Measurements from ENCODE around the gene BCAS3.

BCAS3 gene

DNA sequence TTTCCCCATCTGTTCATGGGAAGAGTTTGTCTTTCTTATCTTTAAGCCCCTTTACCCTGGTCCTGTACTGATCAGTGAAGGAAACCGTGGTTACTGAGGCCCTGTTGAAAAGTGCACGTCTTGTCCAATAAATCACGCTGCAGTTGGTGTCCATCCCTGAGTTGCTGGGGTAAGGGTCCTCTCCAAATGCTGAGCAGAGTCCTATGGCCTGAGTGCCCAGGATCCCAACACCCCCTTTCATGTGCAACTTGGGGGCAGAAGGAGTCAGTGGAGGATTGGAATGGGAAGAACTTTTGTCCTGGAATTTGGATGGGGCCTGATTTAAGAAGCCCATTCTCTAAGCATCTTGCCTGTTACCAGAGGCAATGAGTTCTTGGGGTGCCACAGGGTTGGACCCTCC lies 715.0 kb downstream of the BCAS3 start:
- DNase-seq = no peak

DNA sequence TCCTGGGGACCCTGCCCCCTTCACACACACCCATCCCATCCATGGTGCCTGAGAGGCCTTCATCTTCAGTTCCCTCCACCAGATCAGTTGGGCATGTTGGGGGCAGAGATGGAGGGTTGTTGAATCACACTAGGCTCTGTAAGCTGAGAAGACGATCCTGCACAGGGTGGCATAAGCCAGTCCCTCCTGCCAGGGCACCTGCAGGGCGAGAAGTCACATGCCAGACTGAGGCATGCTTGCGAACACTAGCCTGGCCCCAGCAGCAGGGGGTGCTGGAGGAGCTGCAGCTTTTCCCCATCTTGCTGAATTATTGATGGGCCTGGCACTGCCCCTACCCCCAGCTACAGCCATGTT lies 715.9 kb downstream of the BCAS3 start:
- DNase-seq = no peak

DNA sequence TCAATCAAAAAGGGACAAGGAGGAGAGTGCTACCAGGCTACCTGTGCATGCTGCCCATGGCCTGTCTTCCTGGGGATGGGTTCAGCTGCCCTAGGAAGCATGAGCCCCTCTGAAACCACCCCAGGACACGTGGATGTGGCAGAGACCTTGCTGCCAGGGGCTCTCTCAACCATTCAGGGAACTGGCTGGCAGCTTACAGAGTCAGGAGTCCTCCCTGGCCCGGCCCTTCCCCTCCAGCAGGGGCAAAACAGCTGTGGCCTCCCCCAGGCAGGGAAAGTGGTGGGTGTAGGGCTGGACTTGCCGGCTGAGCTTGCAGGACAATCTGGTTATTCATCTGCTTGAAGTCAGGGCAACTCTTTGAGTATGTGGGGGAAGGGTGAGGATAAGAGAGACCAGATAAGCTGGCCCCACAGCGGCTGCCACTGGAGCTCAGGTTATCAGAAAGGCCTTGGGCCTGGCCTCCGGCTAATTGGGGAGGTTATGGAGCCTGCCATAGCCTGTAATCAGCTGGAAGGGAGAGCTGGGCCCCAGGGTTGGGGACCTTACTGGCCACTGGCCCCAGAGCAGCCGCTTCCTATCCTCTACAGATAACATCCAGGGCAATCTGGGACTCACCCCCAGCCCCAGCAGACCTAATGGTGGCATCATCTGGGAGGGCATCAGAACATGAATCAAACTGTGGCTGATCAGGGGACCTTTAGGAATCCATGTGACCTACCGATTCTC lies 716.4 kb downstream of the BCAS3 start:
- DNase-seq = no peak

DNA sequence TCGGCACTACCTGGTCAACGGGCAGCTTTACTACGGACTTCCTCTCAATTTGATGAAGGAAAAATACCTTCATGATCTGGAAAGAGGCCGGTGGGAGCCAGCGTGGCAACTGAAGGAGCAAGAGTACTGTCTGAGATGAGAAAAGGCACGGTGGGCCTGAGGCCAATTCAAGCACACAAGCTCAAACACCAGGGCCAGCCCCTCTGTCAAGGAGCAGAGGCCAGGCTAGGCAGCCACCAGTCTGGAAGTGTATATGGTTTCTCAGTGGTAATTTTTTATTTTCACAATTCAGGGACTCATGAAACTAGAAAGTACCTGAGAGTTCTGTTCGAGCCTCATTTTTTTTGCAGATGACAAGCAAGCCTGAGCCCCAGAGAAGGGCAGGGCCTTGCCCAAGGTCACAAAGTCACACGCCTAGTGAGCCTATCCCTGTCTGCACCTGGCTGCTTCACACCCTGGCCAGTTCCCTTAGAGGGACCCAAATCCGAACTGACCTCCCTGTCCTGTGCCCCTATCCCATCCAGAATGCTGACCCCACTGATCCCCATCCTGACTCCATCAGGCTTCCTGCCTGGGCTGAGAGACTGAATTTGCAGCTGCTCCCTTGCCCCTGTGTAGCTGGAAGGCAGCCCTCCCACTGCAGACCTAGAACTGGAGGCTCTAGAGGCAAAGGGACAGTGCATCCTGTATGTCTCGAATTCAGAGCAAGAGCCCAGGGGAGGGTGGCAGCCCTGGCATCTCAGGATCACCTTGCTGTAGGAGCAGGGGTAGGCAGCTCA lies 717.2 kb downstream of the BCAS3 start:
- DNase-seq = no peak

DNA sequence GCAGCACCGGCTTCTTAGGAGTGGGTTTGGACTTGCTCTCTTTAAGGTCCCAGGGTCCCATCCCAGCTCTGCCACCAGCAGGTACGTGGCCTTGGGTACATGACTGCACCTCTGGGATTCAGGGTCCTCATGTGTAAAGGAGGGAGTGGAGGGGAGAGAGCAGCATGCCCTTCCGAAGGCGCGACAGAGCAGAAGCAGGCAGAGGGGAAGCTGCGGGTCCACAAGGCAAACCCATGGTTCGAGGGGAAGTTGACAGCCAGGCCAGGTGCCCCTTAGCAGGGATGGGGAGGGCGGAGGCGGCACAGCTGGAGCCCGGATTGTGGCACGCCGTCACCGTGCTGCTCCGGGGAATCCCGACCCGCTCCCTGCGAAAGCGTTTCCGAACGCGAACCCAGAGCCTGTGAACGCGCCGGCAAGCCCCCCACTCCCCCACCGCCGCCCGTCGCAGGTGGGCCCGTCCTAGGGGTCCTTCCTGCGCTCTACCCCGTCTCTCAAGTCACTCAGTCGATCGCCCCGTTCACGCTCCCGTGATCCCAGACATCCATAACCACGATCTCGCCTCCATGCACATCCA lies 717.8 kb downstream of the BCAS3 start:
- no peak for DNase-seq

DNA sequence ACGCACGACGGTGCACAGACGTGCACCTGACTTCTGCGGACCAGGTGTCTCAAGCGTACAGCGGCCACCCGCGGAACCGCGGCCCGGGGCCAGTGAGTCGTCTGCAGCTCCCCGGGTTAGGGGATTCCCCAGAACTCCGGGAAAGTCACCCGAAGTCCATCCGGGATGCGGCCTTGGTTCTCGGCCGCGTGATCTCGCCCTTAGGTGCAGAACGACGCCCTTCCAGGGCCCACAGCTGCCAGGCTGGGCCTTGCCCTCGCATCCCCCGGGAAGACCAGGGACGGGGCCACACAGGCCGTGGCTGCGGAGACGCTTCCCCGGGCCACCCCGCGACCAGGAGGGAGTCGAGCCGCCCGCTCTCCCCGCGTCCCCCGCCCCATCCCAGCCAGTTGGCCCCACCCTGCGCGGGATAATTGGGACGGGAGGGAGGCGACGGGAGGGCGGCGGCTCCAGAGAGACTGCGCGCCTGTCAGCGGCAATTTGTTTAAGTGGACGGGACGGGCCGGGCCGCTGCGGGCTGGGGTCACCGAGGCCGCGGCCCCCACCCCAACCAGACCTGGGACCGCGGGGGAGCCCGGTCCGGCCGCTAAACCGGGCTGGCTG lies 718.4 kb downstream of the BCAS3 start:
- no peak for DNase-seq

DNA sequence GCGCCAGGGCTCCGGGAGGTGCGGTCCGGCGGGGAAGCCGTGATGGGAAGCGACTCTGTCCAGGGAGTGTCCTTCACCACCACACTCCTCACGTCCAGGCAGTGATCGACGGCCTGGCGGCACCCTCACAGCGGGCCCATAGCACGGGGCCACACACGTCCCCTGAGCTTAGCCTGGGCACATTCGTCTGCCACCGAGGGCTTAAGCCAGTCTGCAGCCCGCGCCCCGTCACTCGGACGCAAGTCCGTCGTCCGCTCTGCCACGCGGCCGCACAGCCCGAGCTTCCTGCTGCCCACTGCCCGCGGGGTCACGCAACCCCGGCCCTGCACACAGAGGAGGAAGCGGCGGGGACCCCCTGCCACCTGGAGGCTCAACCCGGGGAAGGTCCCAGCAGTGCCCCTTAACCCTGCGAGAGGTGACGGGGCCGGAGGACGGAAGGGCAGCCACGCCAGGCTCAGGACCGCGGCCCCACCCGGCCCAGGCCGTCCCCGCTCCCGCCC lies 719.0 kb downstream of the BCAS3 start:
- no peak for DNase-seq

DNA sequence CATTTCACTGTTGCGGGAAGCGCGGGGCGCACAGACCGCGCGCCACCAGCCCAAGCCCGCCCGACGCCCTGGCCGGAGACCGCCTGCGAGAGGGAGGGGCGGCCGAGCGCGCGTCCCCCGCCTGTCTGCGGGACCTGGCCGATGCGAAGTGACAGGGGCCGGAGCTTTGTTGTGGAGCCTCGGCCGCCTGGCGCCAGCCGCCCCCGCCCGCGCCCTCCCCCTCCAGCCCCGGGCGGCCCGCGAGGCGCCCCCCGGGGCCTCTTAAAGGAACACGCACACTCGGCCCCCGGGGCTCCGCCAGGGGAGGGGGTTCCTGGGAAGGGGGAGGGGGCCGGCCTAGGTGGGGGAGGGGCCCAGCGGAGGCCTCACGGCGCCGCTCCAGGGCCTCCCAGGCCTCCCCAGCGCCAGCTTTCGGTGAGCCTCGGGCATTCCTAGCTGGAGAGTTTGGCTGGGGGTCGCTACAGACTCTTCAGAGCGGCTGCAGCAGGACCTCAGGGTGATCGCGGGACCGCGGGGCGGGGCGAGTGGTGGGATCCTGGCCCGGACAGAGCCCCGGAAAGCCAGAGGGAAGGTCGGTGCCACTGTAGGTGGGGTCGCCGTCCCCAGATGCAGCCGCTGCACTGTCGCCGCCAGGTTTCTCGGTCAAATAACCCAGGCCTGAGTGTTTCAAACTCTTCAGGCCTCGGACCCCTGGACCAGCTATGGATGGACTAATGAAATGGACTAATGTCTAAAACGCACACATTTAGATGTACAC lies 719.6 kb downstream of the BCAS3 start:
- DNase-seq = no peak

DNA sequence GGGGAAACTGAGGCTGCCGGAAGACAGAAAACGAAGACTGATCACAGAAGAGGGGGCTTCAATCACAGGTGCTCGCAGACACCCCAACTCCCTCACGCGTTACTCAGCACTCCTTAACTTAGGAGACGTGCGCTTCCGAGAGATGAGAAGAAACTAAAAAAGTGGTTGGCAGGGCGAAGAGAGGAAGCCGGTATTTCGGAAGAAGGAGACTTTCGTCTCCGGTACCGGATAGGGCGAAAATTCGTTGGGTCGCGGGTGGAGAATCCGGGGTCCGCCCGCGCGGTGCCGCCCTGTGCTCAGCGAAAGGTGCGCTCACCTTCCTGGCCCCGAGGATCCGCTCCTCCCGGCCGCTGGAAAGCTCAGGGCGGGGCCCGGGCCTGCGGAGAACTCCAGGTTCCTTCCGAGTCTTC lies 721.1 kb downstream of the BCAS3 start:
- no peak for DNase-seq

DNA sequence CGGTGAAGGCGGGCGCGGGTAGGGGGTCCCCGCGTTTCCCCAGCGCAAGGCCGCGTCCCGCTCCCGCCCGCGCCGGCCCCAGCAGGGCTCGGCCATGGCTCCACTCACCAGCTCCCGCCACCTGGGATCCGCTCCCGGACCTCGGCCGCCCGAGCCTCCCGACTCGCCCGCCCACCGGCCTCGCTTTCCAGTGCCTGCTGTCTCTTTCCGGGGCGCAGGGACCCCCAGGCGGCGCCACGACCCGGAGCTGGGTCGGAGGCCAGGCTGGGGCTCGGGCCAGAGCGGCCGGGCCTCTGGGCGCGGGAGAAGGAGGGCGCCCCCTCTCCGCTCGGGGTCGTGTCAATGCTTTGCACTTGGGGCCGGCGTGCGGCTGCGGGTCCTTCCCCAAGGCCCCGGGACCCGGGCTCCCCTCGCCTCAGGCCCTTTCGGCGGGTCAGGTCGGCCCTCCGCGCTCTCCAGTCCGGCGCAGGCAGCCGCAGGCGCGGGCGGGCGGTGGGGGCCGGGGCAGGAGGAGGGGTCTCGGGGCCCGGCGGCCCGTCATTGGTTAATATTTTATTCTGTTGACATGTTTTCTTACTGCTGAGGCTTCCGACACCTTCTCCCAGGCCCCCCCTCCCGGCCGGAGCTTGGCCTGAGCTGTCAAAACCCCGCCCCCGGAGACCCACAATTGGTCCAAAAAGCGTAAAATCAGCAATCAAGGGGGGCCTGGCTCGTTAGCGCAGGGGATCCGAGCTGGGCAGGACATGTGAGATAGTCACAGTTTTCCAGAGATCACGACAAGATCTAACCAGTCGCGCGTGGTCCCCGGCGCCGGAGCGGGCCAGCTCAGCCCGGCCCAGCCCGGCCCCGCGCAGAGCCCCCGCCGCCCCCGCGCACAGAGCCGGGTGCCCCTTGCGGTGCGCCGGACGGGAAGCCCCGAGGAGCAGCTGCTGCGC lies 721.7 kb downstream of the BCAS3 start, which contains the start of gene TBX2:
Gene TBX2 (plus strand): TSS at position 713 of the 935 bp plus-strand sequence. CDS start 334 bp downstream, outside the sequence.
- DNase-seq = peak; percentile 83

DNA sequence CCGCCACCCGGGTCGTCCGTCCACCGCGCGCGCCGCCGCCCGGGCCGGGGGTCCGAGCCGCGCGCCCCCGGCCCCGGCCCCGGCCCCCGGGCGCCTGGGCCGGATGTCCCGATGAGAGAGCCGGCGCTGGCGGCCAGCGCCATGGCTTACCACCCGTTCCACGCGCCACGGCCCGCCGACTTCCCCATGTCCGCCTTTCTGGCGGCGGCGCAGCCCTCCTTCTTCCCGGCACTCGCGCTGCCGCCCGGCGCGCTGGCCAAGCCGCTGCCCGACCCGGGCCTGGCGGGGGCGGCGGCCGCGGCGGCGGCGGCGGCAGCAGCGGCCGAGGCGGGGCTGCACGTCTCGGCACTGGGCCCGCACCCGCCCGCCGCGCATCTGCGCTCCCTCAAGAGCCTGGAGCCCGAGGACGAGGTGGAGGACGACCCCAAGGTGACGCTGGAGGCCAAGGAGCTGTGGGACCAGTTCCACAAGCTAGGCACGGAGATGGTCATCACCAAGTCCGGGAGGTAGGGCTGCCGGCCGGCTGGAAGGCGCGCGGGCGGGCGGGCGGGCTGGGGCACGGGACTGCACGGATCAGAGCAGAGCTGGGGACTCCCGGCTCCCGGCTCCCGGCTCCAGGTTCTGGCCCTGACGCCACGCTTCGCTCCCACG lies 722.5 kb downstream of the BCAS3 start:
- no peak for DNase-seq

DNA sequence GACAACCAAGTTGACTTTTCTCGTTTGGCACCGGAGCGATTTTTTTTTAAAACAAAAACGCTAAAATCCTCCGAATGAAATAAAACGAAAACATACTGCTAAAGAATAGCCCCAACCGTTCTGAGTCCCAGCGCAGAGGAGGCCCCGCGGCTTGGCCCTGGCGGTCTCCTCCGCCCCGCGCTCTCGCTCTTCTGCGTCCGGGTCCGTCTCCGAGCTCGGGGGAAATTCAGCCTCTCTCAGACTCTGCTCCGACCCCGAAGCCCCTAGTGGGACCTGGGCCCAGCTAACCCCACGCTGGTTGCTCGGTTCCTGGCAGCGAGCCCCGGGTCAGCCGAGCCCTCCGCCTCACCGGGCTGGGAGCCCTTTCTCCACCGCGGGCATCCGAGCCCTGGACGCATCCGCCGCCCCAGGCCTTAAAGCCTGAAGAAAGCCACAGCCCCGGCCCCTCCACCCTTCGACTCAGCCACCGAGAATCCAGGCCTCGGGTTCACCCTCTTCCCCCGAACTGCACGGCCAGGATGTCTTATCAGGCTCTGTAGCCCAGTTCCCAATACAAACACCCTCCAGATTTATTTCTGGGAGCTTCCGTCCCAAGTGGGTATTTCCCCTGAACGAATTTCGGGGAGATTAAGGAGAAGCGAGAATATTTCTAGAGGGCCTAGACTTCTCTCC lies 723.2 kb downstream of the BCAS3 start:
- no peak for DNase-seq

DNA sequence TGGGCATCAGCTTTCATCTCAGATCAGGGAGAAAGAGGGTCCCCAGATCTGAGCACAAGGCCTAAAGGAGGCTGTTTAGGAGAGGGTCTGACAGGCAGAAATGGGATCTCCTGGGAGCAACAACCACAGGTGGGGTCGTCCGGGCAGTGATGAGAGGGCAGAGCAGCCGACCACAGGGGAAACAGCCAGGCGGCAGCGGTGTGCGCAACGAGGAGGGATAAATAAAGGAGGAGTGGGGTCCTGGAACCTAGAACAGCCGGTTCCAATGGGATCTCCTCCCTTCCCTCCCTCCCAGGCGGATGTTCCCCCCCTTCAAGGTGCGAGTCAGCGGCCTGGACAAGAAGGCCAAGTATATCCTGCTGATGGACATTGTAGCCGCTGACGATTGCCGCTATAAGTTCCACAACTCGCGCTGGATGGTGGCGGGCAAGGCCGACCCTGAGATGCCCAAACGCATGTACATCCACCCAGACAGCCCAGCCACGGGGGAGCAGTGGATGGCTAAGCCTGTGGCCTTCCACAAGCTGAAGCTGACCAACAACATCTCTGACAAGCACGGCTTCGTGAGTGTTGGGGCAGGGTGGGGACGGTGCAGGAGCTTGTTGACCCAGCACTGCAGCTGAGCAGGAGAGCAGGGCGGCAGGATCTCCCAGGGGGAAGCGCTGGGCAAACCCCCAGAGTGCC lies 723.9 kb downstream of the BCAS3 start:
- DNase-seq = no peak

DNA sequence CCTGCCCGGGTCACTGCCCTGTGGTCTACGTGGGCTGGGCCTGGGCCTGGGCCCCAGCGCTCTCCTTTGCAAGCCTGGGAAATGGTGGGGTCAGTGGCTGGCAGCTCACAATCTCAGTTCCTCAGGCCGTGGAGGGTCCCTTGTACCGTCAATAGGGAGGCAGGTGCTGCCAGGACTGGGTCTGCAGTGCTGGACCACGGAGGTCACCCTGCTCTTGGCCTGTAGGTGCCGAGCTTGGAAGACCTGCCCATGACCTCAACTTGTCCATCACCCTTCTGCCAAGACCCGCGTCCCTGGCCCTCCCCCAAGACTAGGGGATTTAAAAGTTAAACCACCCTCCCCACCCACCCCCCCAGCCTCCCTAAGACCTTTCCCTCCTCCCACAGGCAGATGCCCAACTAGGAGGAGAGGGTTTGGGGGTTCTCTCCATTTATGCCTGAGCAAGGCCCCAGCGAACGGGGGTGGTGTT lies 724.5 kb downstream of the BCAS3 start:
- DNase-seq = no peak

DNA sequence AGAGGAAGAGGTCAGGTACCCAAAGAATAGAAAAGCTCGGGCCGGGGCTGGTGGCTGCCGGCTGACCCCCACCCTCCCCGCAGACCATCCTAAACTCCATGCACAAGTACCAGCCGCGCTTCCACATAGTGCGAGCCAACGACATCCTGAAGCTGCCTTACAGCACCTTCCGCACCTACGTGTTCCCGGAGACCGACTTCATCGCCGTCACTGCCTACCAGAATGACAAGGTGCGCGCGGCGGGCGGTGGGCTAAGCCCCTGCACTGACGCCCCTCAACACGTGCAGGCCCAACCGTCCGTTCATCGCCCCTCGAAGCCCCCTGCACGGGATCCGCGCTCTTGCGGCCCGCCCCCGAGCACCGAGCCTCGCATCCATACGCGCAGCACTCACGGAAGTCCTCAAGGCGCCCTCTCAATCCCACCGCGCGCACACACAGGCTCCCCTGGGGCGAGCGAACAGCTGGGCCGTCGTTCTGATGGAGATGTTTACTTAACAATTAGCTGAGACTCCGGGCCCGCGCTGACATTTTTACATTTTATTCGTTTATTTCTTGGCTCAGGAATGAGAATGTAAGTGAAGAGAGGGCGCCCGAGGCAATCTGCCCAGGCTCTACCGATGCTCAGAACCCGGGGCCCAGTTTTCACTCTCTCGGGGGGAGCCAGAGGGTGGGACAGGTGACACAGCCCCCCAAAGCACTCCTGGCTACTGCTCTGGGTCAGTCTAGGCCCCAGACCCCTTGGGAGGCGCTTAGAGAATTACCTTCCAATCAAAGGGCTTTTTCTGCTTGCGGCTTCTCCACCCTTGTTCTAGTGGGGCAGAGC lies 725.5 kb downstream of the BCAS3 start:
- DNase-seq = no peak

DNA sequence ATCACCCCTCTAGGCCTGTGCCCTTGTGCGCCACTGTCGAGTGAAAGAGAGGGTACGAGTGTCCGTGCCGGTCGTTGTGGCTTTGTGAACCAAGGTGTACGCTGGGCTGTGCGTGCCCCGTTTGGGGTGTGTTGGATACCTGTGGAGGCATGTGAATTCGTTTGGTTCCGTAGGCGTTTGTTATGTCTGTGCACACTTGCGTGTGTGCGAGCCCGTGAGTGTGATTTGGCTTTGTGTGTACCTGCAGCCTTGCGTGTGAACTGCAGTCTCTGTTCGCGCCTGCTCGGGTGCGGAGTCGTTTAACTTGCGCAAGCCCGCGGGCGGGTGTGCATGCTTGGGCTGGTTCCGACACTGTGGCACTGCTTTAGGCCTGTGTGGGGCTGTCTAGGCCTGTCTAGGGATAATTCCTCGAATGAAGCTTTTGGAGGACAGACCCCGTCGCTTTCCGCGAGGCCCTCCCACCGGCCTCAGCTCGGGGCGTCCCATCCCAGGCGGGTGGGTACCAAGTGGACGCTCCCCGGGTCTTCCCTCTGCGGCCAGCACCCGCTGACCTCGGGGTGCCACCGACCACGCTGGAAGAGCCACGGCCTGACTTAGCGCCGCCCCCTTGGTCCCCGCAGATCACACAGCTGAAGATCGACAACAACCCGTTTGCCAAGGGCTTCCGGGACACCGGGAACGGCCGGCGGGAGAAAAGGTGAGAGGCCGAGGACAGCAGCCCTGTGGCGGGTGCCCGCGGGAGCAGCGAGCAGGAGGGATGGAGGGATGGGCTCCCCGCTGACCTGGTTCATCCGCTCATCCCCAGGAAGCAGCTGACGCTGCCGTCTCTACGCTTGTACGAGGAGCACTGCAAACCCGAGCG lies 726.4 kb downstream of the BCAS3 start:
- no peak for DNase-seq

DNA sequence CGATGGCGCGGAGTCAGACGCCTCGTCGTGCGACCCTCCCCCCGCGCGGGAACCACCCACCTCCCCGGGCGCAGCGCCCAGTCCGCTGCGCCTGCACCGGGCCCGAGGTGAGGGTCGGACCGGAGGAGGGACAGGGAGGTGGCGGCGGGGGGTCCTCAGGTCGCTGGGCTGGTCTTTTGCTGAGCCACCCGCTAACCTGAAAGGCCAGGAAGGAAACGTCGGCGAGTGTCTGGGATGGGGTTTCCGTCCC lies 726.9 kb downstream of the BCAS3 start:
- DNase-seq = no peak

Measured in fibroblast of skin of right quadriceps (primary cell).